GM18861 (cell line): ENCODE measurements around the gene MUC6.

ENCODE experiments used
- ATAC-seq: cut with Tn5 transposase; IDR thresholded peaks from one replicate; pipeline ENCODE4 v1.9.1; 2021; ENCODE audit not compliant: unreplicated experiment

MUC6 gene

DNA sequence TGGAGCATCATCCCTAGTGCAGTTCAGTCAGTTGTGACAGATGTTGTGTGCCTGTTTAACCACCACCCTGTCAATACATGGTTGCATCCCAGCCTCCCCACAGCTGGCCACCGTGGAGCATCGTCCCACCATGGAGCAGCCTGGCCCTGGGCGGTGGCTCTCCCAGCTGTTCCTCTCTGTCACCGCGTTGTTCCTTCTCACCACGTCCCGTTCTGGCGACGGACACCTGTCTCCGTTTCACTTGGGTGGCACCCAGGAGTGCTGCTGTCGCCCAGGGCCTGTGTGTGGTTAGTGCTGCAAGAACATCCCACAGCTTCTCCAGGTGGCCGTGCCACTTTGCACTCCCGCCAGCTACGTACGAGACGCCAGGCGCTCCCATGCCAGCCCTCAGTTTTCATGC, 26.5 kb downstream of the MUC6 start:
- ATAC-seq: no peak

DNA sequence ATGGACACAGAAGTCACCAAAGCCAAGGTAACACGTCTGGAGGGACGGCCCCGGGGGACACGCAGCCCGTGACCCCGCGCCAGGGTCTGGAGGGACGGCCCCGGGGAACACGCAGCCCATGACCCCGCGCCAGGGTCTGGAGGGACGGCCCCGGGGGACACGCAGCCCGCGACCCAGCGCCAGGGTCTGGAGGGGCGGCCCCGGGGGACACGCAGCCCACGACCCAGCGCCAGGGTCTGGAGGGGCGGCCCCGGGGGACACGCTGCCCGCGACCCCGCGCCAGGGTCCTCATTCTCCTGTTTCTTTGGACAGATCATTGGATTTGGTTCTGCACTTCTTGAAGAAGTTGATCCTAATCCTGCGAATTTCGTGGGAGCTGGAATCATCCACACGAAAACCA, 27.1 kb downstream of the MUC6 start:
- no peak for ATAC-seq

DNA sequence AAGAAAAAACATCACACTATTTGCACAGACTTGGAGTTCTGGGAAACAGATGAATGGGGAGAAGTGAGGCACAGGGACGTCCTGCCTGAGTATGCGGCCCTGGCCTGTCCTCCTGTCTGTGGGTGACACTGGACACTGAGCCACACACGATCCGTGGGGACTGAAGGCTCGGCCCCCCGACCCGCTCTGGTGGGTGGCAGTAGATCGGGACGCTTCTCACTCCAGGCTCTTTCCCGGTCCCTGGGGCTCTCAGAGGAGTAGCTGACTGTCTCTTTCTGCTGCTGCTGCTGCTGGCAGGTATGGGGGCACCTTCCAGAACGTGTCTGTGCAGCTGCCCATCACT, 27.7 kb downstream of the MUC6 start:
- no peak for ATAC-seq

DNA sequence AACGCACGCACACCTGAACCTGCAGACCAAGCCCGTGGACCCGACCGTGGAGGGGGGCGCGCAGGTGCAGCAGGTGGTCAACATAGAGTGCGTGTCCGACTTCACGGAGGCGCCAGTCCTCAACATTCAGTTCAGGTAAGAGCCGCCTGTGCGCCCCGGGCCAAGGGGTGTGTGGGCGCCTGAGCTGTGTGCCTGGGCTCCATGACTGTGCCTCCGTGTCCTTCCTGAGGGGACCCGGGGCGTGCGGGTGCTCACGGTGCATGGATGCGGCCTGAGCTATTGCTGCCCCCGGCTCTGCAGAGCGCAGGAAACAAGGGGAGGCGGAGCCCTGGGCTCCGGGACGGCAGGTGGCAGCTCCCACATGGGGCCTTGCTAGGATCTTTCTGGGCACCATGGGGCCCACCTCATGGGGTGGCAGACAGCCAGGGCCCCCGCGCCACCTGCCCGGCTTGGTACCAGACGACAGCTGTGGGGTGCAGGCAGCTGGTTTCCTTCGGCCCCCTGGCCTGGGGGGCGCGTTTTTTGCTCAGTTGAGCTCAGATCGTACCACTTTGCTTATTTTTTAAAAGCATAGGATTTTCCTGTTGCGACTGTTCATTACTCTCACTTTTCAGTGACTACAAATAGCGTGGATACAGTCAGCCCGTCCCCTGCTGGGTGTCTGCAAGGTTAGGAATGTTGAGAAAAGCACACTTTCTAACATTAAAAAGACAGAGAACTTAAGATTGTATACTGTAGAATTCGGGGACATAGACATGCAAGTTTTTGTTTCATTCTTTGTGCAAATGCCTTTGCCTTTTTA, 28.3 kb downstream of the MUC6 start:
- ATAC-seq: no peak

DNA sequence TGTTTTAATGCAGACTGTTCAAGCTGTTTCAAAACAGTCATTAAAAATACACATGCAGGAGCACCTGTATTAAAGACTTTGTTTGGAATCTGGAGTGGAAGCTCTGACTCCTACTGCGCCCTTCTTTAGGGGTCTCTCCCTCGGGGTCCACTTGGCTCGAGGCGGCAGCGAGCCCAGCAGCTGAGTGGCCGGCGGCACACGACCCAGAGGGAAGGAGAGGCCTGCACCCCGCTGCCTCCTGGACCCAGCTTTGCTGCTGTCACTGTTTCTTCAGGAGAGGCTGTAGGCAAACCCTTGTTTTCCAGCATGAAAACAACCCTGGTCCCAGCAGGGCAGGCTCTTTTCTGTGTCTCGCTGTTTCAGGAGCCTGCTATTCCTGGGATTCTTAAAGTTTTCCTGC, 29.2 kb downstream of the MUC6 start:
- ATAC-seq: no peak

DNA sequence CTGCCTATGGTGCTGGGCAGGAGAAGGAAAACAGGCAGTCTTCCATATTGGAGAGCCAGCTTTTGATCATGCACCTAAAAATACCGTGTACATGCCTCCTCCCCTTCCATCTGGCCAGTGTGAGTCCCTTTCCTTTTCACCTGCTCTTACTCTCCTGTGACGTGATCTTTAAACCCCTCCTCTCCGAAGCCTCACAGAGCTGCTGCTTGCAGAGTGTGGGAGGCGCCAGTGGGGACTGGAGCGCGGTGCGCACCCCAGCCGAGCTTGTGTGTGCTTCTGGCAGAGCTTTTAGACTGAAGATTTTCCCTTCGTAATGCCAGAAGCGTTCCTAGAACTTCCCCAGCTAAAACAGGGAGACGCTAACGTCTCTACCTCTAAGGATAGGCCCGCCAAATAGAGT, 29.8 kb downstream of the MUC6 start:
- ATAC-seq: no peak

DNA sequence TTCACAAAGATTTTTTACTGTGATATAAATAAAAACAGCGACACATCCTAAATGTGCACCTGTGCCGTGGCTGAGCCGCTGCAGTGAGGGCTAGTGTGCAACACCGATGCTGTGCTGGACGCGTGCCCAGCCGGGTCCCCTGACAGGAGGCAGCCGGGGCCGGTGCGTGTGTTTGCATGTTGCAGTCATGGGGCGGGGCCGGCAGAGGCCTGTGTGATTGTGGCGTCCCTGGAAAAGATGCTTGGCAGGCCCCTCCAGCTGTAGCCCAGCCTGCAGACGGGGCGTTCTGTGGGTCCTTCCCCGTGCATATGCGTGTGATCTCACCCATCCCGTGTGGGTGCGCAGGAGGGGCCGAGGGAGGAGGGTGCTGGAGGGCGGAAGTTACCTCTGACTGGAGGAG, 30.6 kb downstream of the MUC6 start:
- no peak for ATAC-seq

DNA sequence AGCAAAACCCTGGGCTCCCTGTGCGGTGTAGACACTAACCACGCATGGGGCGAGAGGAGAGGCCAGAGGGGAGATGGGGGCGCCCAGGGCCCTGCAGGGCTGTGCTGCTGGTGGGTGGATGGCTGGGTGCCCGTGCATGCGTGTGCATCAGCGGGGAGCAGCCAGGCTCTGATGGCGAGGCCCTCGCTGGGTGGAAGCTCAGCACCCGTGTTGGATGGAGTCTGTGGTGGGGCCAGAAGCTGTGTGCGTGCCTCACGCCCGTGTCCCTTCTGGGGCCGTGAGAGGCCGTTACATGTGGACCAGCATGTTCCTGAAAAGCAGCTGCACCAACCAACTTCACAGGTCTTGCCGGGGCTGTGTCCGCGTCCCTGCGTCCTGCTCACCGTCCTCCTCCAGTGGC, 33.4 kb downstream of the MUC6 start:
- ATAC-seq: no peak

DNA sequence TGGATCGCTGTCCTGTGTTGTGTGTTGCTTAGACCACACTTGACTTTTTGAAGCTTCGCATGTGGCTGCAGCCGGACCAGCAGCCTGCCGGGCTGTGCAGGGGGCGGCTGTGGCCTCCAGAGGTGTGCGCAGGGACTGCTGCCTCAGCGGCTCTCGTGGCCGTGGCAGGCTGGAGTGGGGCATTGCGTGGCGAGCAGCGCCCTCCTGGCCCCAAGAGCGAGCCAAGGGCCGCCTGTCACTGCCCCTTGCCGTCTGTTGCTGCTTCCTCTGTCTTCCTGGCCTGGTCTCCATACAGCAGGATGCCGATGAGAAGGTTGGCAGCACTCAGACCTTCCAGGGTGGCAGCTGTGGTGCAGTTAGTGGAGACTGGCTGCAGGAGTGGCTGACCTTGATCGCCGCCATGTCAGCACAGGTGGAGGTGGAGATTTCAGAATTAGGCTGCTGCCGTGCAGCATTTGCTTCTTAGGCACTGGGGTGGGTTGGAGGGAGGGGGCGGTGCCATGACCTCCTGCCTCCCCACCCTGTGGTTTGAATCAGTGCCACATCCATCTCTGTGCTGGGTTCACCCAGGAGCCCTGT, 34.0 kb downstream of the MUC6 start:
- no peak for ATAC-seq

DNA sequence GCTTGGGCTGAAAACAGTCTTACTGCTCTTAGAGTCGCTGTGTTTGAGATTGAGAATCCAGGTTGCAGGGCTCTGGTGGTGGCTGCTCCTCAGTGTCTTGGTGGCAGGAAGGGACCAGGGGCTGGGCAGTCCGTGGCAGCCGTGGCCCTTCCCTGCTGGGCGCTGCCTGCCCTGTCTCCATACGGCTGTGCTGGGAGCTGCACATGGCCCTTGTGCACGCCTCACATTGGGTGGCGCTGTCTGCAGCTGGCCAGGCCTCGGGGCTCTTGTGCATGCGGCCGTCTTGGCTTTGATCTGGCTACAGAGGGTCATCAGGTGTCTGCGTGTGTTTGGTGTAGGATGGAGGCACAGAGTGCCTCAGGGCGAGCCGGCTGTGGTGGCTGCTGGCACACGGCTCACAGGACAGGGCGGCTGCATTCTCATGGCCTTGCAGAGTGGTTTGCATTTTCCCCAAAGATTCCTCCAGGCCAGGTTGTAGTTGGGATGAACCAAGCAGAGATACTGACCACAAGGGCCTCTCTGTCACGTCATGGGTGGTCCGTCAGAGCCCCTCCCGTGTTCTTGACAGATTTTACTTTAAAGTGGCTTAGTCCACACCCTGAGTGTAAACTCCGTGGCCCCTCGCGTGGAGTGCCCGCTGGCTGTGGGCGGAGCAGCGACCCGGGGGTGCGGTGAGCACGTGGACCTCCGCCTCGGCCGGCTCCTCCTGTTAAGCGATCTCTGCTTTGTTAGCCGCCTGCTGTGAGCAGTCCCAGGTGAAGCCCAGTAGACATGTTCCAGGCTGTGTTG, 34.7 kb downstream of the MUC6 start:
- no peak for ATAC-seq

DNA sequence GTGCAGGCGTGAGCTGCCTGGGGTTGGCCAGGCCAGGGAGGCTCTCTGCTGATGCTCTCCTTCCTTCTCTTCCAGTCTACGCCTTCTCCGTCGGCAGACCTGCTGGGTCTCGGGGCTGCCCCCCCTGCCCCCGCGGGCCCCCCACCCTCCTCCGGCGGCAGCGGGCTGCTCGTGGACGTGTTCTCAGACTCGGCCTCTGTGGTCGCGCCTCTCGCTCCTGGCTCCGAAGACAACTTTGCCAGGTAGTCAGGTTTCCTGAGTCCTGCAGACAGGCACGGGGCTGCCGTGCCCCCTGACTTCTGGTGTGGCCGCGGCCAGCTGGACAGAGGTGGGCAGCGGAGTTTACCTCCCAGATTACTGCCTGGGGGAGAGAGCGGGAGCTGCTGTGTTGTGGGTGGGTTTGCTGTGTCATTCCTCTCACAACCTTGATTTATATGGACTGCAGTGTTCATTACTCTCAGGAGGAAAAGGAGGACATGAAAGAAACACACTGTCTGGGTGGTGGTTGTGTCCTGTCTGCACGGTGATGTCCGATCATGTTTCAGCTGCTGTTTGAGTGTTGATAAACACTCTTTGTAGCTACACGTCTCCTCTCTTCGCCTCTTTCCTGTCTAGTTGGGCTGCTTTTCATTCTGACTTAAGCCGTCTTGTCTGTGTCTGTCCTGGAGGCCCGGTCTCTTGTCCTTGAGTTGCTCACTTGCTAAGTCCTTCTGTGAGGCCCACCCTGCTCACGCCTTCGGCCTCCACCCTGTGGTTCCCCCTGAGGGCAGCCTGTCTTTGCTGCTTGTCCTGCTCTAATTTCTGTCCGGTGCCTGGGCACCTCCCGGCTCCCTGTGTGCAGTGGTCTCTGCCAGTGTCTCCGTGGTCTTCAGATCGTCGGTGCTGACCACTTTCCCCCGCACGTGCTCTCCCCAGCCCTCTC, 35.9 kb downstream of the MUC6 start:
- ATAC-seq: no peak

DNA sequence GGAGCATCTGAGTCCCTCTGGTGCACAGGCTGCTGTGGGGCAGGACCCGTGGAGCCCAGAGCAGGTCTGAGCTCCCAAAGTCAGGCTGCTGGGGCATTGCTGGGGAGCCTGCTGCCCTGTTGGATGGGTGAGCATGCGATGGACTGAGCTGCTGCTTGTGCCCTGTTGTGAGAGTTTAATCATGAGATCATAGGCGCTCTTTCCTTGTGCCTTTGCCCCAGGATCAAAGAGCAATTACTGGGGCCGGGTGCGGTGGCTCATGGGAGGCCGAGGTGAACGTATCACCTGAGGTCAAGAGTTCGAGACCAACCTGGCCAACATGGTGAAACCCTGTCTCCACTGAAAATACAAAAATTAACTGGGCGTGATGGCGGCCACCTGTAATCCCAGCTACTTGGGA, 37.5 kb downstream of the MUC6 start:
- ATAC-seq: no peak

DNA sequence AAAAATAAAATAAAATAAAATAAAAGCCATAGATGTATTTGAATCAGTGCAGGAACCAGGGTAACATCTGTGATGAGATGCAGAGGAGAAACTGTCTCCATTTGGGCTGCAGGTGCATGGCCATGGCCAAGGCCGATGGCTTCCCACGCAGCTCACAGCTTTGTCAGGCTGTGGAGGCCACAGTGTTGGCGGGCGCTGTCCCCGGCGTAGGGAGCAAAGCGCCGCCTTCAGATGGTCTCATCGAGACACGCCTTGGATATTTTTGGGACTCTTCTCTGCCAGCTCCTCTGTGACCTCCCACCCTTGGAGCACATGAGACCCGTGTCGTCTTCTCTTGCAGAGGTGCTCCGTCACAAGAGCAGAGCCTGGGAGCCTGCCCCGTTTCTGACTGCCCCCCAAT, 38.6 kb downstream of the MUC6 start:
- no peak for ATAC-seq

DNA sequence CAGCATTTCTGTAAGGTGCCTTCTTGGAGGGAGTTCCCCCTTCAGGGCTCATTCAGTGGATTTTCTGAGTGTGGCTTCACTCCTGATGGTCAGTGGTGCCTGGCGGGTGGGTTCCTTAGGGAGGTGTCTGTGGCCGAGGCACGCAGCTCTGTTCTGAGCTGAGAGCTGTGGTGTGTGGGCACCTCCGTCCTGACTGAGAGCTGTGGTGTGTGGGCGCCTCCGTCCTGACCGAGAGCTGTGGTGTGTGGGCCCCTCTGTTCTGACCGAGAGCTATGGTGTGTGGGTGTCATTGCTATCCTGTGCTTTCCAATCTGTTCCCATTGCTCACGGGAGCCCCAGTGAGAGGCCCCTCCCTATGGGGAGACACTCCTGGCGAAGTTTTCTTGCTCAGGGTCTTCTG, 39.8 kb downstream of the MUC6 start:
- ATAC-seq: no peak

DNA sequence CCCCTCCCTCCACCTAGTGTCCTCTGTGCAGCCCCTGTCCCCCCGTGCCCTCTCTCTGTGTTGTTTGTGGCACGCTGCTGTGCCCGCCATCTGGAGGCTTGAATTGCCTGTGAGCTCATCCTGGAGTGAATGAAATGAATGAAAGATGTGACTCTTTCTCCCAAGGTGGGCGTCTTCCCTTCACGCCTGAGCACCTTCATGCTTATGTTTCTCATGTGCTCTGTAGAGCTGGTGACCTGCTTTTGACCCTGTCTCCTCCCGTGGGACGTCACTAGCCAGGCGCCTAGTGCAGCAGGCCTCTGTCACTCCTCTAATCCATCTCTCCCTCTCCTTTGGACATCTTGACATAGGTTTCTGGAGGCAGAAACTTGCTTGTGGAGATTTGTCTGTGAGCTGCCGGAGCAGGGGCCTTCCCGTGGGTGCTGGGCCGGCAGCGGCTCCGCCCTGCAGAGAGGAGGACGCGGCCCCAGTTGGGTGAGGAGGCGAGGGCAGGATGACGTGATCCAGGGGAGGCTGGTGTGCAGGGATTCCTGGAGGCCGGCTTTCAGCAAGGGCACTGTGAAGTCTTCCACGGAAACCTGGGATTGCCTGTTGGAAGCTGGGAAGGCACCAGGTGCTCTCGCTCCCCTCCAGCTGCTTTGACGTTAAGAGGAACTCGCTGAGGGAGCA, 40.6 kb downstream of the MUC6 start:
- ATAC-seq: peak; percentile 75

DNA sequence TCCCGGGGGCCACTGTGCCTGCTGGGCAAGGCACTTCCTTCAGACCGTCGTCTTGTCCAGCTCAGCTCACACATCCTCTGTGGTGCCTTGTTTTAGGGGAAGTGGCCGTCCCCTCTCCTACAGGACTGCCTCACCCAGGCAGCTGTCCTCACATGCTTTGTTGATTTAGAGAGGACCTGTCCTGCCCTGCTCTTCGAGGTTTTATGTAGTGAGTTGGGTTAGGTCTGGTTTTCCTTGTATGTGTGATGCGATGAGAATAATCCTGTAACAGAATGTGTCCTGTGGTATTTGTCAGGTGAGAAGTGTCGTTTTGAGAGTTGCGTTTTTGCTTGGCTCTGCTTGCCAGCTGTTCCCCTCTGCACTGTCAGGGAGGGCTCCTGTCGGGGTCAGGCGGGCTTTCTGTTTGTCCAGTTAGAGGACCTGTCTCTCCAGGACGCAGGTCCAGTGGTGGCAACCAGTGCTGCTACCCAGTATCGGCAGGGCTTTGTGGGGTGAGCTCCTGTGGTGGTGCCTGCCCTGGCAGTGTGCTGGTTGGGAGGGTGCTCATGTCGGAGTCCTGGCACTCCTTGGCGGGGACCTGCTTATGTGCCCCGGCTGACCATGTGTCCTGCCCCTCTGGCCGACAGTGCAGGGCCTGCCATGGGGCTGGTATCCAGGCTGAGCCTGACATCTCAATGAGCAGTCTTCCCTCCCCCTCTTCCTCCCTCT, 41.3 kb downstream of the MUC6 start:
- ATAC-seq: no peak

DNA sequence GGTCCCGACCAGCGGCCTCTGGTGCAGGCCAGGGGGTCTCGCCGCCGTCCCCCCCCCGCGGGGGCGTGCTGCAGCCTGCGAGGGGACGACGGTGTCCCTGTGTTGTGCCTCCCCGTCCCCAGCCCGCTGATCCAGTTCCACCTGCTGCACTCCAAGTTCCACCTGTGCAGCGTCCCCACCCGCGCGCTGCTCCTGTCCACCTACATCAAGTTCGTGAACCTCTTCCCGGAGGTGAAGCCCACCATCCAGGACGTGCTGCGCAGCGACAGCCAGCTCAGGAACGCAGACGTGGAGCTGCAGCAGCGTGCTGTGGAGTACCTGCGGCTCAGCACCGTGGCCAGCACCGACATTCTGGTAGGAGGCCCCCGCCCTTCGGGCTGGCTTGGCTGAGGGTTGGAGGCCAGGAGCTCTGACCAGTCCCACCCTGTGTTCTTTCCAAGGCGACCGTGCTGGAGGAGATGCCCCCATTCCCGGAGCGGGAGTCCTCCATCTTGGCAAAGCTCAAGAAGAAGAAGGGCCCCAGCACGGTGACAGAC, 42.8 kb downstream of the MUC6 start:
- no peak for ATAC-seq

DNA sequence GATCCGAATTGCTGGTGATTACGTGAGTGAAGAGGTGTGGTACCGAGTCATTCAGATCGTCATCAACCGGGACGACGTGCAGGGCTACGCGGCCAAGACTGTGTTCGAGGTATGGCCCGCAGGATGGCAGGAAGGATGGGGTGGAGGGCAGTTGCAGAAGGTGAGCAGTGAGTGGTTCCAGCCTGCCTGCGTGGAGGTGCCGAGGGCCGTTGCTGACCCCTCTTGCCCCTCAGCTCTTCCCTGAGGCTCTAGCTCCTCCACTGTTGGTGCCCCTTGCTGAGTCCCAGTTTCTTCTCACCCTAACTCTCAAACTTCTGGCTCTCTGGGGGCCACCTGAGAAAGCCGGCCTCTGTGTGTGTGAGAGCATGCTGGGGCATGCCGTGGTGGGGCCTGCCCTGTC, 43.9 kb downstream of the MUC6 start:
- ATAC-seq: no peak

DNA sequence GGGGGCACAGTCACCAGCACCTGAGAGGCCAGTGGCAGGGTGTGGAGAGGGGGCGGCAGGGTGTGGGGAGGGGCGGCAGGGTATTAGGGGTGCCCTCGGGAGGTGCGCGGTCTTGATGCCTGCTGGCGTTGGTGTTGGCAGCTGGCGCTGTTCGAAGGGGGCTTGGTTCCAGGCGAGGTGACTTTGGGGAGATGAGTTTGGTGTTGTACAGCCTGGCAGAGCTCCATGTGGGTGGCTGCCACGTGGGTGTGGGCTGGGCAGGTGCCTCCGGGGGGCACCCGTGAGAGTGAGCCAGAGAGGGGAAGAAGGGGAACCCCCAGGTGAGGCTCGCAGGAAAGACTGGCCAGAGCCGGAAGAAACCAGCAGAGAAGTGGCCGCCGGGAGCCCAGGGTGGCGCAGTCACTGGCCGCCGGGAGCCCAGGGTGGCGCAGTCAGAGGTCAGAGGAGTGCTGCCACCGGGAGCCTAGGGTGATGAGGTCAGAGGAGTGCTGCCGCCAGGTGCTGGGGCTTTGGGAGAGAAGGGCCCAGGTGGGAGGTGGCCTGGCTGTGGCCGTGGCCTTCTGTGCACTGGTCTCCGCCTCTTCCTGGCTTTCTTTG, 44.7 kb downstream of the MUC6 start:
- ATAC-seq: no peak
